GM12878 (cell line): ENCODE measurements around the gene ADD2. TPM values are rescaled to one million over a fixed set of nuclear protein-coding genes. Genes with fewer than 3 reads are reported as not detected.

ENCODE experiments used
- ATAC-seq: fragments of 200-7000 bp; cut with Tn5 transposase; 3 replicates; pipeline ENCODE4 v1.9.1; 2020; ENCODE audit warnings: mild to moderate bottlenecking, moderate library complexity
- BruUV-seq: library from RNA; stranded (reverse); fragments of 400-500 nt; replicated peaks from 2 replicates; lab custom pipeline; 2021; lab: Mats Ljungman, UMichigan
- CTCF ChIA-PET: fragments of 300-600 bp; sonication (Branson Sonifier 250); formaldehyde crosslinking; extraction: SDS; loops from one replicate; lab custom pipeline; 2021; ENCODE audit warnings: inconsistent platforms; lab: Yijun Ruan, JAX
- POLR2A ChIA-PET: fragments of 350-600 bp; formaldehyde crosslinking; extraction: SDS; loops from one replicate; lab custom pipeline; 2021; ENCODE audit warnings: inconsistent platforms; lab: Charles Lee
- RAD21 ChIA-PET: fragments of 300-600 bp; sonication (Branson Sonifier 250); formaldehyde crosslinking; loops from one replicate; lab custom pipeline; 2023; ENCODE audit warnings: antibody characterized with exemption; ENCODE audit not compliant: unreplicated experiment; lab: Charles Lee
- SMC1A ChIA-PET: fragments of 300-600 bp; sonication (Branson Sonifier 250); formaldehyde crosslinking; loops from one replicate; lab custom pipeline; 2023; ENCODE audit not compliant: unreplicated experiment, uncharacterized antibody; lab: Charles Lee
- DNase-seq: peaks from one replicate; pipeline ENCODE4 v3.0.0-alpha.2; 2011; ENCODE audit warnings: low read depth, low spot score
- FAIRE-seq: peaks from 3 replicates; lab custom pipeline; 2011; peaks lifted over from hg19 to GRCh38; lab: Jason Lieb, UNC
- H2AFZ ChIP-seq: 2 replicates; pipeline ENCODE4 v1.6.0; 2011; ENCODE audit warnings: low read depth, low read length, control low read depth; ENCODE audit not compliant: control insufficient read depth
- H3K27ac ChIP-seq: 2 replicates; pipeline ENCODE4 v1.5.1; 2011; ENCODE audit warnings: control low read depth; ENCODE audit not compliant: control insufficient read depth, insufficient read depth
- H3K27me3 ChIP-seq, 2 experiments: replicated peaks in 1 of 2; 2 replicates each; pipeline versions ENCODE4 v1.6.0 to v1.6.1; 2011; ENCODE audit warnings: low read length in 1 of 2; ENCODE audit not compliant: control insufficient read depth in 2 of 2, insufficient read depth in 2 of 2
- H3K36me3 ChIP-seq, 2 experiments: 2 replicates each; pipeline ENCODE4 v1.5.1; 2011; ENCODE audit warnings: low read length in 1 of 2; ENCODE audit not compliant: control insufficient read depth in 2 of 2, insufficient read depth in 2 of 2
- H3K4me1 ChIP-seq: 2 replicates; pipeline ENCODE4 v1.6.1; 2011; ENCODE audit warnings: mild to moderate bottlenecking, low read length, moderate library complexity, mixed read lengths; ENCODE audit not compliant: control insufficient read depth, insufficient read depth
- H3K4me2 ChIP-seq: 2 replicates; pipeline ENCODE4 v1.6.0; 2011; ENCODE audit warnings: control low read depth; ENCODE audit not compliant: control insufficient read depth, insufficient read depth
- H3K4me3 ChIP-seq: fragments of 200-600 bp; sonication (generic); 2 replicates; pipeline ENCODE4 v1.5.1; 2016
- H3K79me2 ChIP-seq: 2 replicates; pipeline ENCODE4 v1.6.0; 2011; ENCODE audit warnings: low read length; ENCODE audit not compliant: control insufficient read depth, insufficient read depth
- H3K9ac ChIP-seq: 2 replicates; pipeline ENCODE4 v1.8.0; 2011; ENCODE audit warnings: low read length, control low read depth, mixed read lengths; ENCODE audit not compliant: control insufficient read depth, insufficient read depth
- H3K9me3 ChIP-seq: replicated peaks from 3 replicates; pipeline ENCODE4 v1.5.1; 2011; ENCODE audit warnings: mild to moderate bottlenecking, low read length; ENCODE audit not compliant: control insufficient read depth, insufficient read depth
- H4K20me1 ChIP-seq: 2 replicates; pipeline ENCODE4 v1.6.0; 2011; ENCODE audit not compliant: control insufficient read depth, insufficient read depth
- MYC ChIP-seq: IDR thresholded peaks from 2 replicates; pipeline ENCODE4 v1.6.1; 2011; ENCODE audit warnings: mild to moderate bottlenecking, low read length, moderate library complexity, inconsistent platforms; ENCODE audit not compliant: insufficient read depth, insufficient replicate concordance, insufficient read length, severe bottlenecking
- PBX3 ChIP-seq: IDR thresholded peaks from 2 replicates; pipeline ENCODE4 v1.6.1; 2011; ENCODE audit warnings: mild to moderate bottlenecking, low read depth, low read length, moderate library complexity; ENCODE audit not compliant: insufficient replicate concordance
- RAD51 ChIP-seq: fragments of 450-650 bp; IDR thresholded peaks from 2 replicates; pipeline ENCODE4 v1.6.1; 2016; ENCODE audit warnings: moderate library complexity, mild to moderate bottlenecking, inconsistent platforms
- RELA ChIP-seq: fragments of 450-650 bp; IDR thresholded peaks from 2 replicates; pipeline ENCODE4 v1.8.0; 2014; ENCODE audit warnings: borderline replicate concordance; ENCODE audit not compliant: partially characterized antibody
- WGBS: methylation state at CpG from one replicate; pipeline ENCODE4 v1.1.6; 2016; ENCODE audit warnings: low lambda C conversion rate; ENCODE audit not compliant: insufficient replicate concordance, insufficient coverage; ENCODE audit errors: missing lambda C conversion rate; 5-methylcytosine and 5-hydroxymethylcytosine counted together
- in situ Hi-C: fragments of 300-500 bp; cut with MboI; formaldehyde crosslinking; loops from 9 replicates; pipeline ENCODE4 v1.14.3; 2018; ENCODE audit warnings: mixed read lengths
- intact Hi-C: fragments of 100-400 bp; cut with micrococcal nuclease; formaldehyde crosslinking; loops from one replicate; pipeline ENCODE4 v1.14.2; 2022; ENCODE audit not compliant: unreplicated experiment
- polyA plus RNA-seq, 11 experiments: library from polyadenylated mRNA; depleted of rRNA in 4 of 11; unstranded in 6 of 11; stranded (reverse) in 5 of 11; fragments of >200 nt; fragmentation: Nextera tagmentation in 4 of 11; fragmentation: Illumina TruSeq in 1 of 11; extraction: Ambion mirVana in 4 of 11; extraction: Trizol in 1 of 11; gene quantifications; 1 replicate in 1 of 11; 2 replicates in 10 of 11; pipeline versions ENCODE4 v1.2.1 to v1.2.3, GENCODE V29; 2011 to 2016; ENCODE audit warnings: inconsistent platforms in 2 of 11, missing spikeins in 2 of 11, low read depth in 1 of 11
- total RNA-seq, 4 experiments: library from RNA; depleted of rRNA in 3 of 4; stranded (reverse); fragments of >200 nt in 3 of 4; fragmentation: Illumina TruSeq in 1 of 4; extraction: Trizol in 1 of 4; gene quantifications; 2 replicates each; pipeline versions ENCODE4 v1.2.1 to v1.2.3, GENCODE V29; 2013 to 2021
- TF ChIP-seq, protein P1 (sequence below): IDR thresholded peaks from 2 replicates; pipeline ENCODE4 v1.6.1; 2012; ENCODE audit warnings: low read depth, low read length, improper control_type of control experiment

ADD2 gene
- total and polyA plus RNA-seq, 10 of the 15 experiments (the other 5 are each of a cell fraction or from before 2014, with no cell fraction given): 0.05 to 0.13 (median 0.08) TPM; not detected in 7

DNA sequence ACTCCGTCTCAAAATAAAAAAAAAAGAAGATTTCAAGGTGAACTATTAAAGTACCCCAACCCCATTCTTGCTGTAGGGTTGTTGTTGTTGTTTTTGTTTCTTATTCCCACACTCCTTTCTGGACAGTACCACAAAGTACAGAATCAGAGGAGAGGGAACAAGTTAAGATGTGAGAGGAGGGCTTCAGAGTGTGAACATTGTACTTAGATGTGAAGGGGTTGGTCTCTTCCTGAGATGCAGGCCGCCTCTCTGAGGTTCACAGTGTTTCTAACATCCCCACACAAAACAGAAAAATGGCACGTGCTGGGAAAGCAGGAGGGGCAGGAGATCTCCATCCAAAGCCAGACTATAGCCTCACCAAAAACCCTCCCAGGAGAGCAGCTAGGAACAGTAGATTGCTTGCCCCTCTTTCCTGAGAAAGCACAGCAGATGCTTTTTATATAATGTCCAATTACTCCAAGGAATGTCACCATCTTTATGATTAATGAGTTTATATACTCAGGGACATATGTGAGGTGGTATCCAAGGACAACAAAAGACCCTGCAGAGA, 22.6 kb downstream of the ADD2 start:
- in situ Hi-C loops (no loop called here), intact Hi-C loops (no loop called here)
- WGBS: 11% methylated on average over 3 of the region's 3 CpGs
- no peak for FAIRE-seq
- H3K4me2 ChIP-seq: no peak overlapping the region
- no peak overlapping the region for H3K4me3 ChIP-seq
- ATAC-seq: no peak
- H3K27ac ChIP-seq: no peak overlapping the region
- no peak overlapping the region for H3K9ac ChIP-seq
- RAD21 ChIA-PET: interaction anchor here (0.8 kb wide), 1 partner anchor 24 kb away, joined by 3 read pairs; no protein-coding TSS in a partner anchor
- no peaks in the 10 kb centered on the region for H3K4me1 ChIP-seq
- POLR2A ChIA-PET: no interaction called here
- SMC1A ChIA-PET: interaction anchor here (1.6 kb wide), 1 partner anchor 64 kb away, joined by 4 read pairs; no protein-coding TSS in a partner anchor
- no peaks in the 10 kb centered on the region for H3K79me2 ChIP-seq
- H3K27me3 ChIP-seq: no peaks in the 10 kb centered on the region; a peak in 1 of 4 replicates
- H3K36me3 ChIP-seq: no peaks in the 10 kb centered on the region
- H4K20me1 ChIP-seq: no peaks in the 10 kb centered on the region
- H3K9me3 ChIP-seq: no peaks in the 10 kb centered on the region
- BruUV-seq: no TSS peak
- no peak for DNase-seq
- TF ChIP-seq, protein P1, sequence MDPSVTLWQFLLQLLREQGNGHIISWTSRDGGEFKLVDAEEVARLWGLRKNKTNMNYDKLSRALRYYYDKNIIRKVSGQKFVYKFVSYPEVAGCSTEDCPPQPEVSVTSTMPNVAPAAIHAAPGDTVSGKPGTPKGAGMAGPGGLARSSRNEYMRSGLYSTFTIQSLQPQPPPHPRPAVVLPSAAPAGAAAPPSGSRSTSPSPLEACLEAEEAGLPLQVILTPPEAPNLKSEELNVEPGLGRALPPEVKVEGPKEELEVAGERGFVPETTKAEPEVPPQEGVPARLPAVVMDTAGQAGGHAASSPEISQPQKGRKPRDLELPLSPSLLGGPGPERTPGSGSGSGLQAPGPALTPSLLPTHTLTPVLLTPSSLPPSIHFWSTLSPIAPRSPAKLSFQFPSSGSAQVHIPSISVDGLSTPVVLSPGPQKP: no peak
- TF ChIP-seq RELA: no peak
- no peak for TF ChIP-seq RAD51
- no peak for TF ChIP-seq PBX3
- TF ChIP-seq MYC: no peak
- CTCF ChIA-PET: no interaction called here
- no peak overlapping the region for H2AFZ ChIP-seq
